IMR-90 (cell line): ENCODE measurements around the gene BTG2. TPM values are rescaled to one million over a fixed set of nuclear protein-coding genes. Genes with fewer than 3 reads are reported as not detected.

ENCODE experiments used
- ATAC-seq: fragments of 200-7000 bp; cut with Tn5 transposase; 2 replicates; pipeline ENCODE4 v1.9.1; 2020; ENCODE audit warnings: low read depth, mild to moderate bottlenecking, moderate library complexity
- BruUV-seq: library from RNA; stranded (reverse); fragments of 400-500 nt; replicated peaks from 2 replicates; lab custom pipeline; 2021; lab: Mats Ljungman, UMichigan
- CTCF ChIA-PET: fragments of 300-600 bp; formaldehyde crosslinking; extraction: SDS; loops from one replicate; lab custom pipeline; 2021; ENCODE audit warnings: antibody characterized with exemption; lab: Yijun Ruan, JAX
- POLR2A ChIA-PET: fragments of 300-600 bp; sonication (Branson Sonifier 250); formaldehyde crosslinking; loops from one replicate; lab custom pipeline; 2022; ENCODE audit warnings: antibody characterized with exemption; ENCODE audit not compliant: unreplicated experiment; lab: Charles Lee
- DNase-seq: peaks from one replicate; pipeline ENCODE4 v3.0.0; 2013
- H2AFZ ChIP-seq: replicated peaks from 2 replicates; pipeline ENCODE3; 2013; ENCODE audit warnings: low read length, mild to moderate bottlenecking; ENCODE audit not compliant: poor library complexity
- H2AK5ac ChIP-seq: 2 replicates; pipeline ENCODE4 v1.6.1; 2013; ENCODE audit warnings: low read depth, low read length, inconsistent platforms
- H2AK9ac ChIP-seq: replicated peaks from 2 replicates; pipeline ENCODE3; 2013; ENCODE audit warnings: mild to moderate bottlenecking, low read depth, low read length, moderate library complexity; ENCODE audit not compliant: poor library complexity
- H2BK120ac ChIP-seq: 2 replicates; pipeline ENCODE4 v1.6.1; 2013; ENCODE audit warnings: low read depth, low read length, inconsistent platforms
- H2BK15ac ChIP-seq: 3 replicates; pipeline ENCODE4 v1.6.1; 2013; ENCODE audit warnings: low read depth, low read length, inconsistent platforms
- H2BK20ac ChIP-seq: 2 replicates; pipeline ENCODE4 v1.6.1; 2013; ENCODE audit warnings: low read depth, mild to moderate bottlenecking, inconsistent platforms, low read length, moderate library complexity
- H2BK5ac ChIP-seq: 2 replicates; pipeline ENCODE4 v1.6.1; 2013; ENCODE audit warnings: mild to moderate bottlenecking, low read depth, low read length, inconsistent platforms; ENCODE audit not compliant: poor library complexity, severe bottlenecking
- H3K14ac ChIP-seq: replicated peaks from 2 replicates; pipeline ENCODE4 v1.6.1; 2013; ENCODE audit warnings: low read depth, low read length, inconsistent platforms
- H3K18ac ChIP-seq: 2 replicates; pipeline ENCODE4 v1.6.1; 2013; ENCODE audit warnings: low read depth, low read length, control low read depth
- H3K23ac ChIP-seq: 2 replicates; pipeline ENCODE4 v1.6.1; 2013; ENCODE audit warnings: low read depth, low read length, inconsistent platforms
- H3K27ac ChIP-seq: 2 replicates; pipeline ENCODE4 v1.5.1; 2013; ENCODE audit warnings: mild to moderate bottlenecking, control low read depth, low read length; ENCODE audit not compliant: insufficient read depth
- H3K27me3 ChIP-seq: 2 replicates; pipeline ENCODE4 v1.6.1; 2013; ENCODE audit warnings: low read length; ENCODE audit not compliant: control insufficient read depth, insufficient read depth
- H3K36me3 ChIP-seq: 2 replicates; pipeline ENCODE4 v1.6.1; 2013; ENCODE audit warnings: low read length, mixed read lengths; ENCODE audit not compliant: control insufficient read depth, insufficient read depth
- H3K4ac ChIP-seq: 2 replicates; pipeline ENCODE4 v1.6.1; 2013; ENCODE audit warnings: low read depth, low read length, inconsistent platforms
- H3K4me1 ChIP-seq: 2 replicates; pipeline ENCODE4 v1.6.1; 2013; ENCODE audit warnings: low read length, mixed read lengths; ENCODE audit not compliant: control insufficient read depth, insufficient read depth
- H3K4me2 ChIP-seq: 2 replicates; pipeline ENCODE4 v1.6.1; 2013; ENCODE audit warnings: low read depth, mild to moderate bottlenecking, control low read depth, low read length, moderate library complexity
- H3K4me3 ChIP-seq: 2 replicates; pipeline ENCODE4 v1.5.1; 2013; ENCODE audit warnings: low read depth, mild to moderate bottlenecking, control low read depth, low read length, moderate library complexity; ENCODE audit not compliant: insufficient read depth
- H3K56ac ChIP-seq: 2 replicates; pipeline ENCODE4 v1.6.1; 2013; ENCODE audit warnings: low read length, inconsistent platforms; ENCODE audit not compliant: insufficient read depth; ENCODE audit errors: extremely low read depth
- H3K79me1 ChIP-seq, 2 experiments: 2 replicates each; pipeline ENCODE4 v1.6.1; 2013; ENCODE audit warnings: low read length in 2 of 2, inconsistent platforms in 1 of 2, low read depth in 1 of 2
- H3K9ac ChIP-seq: 2 replicates; pipeline ENCODE4 v1.6.1; 2013; ENCODE audit warnings: low read depth, low read length, control low read depth
- H3K9me1 ChIP-seq: 2 replicates; pipeline ENCODE4 v1.6.1; 2013; ENCODE audit warnings: low read length, inconsistent platforms; ENCODE audit not compliant: insufficient read depth
- H3K9me3 ChIP-seq: 2 replicates; pipeline ENCODE4 v1.6.1; 2013; ENCODE audit warnings: low read length; ENCODE audit not compliant: control insufficient read depth, insufficient read depth
- H4K20me1 ChIP-seq: 2 replicates; pipeline ENCODE4 v1.6.1; 2013; ENCODE audit warnings: low read length, inconsistent platforms; ENCODE audit not compliant: insufficient read depth
- H4K5ac ChIP-seq: 2 replicates; pipeline ENCODE4 v1.6.1; 2013; ENCODE audit warnings: mild to moderate bottlenecking, low read depth, low read length, control low read depth
- H4K8ac ChIP-seq, 2 experiments: 2 replicates each; pipeline ENCODE4 v1.6.1; 2013; ENCODE audit warnings: low read depth in 2 of 2, low read length in 2 of 2, control low read depth in 1 of 2, inconsistent platforms in 1 of 2
- H4K91ac ChIP-seq: 2 replicates; pipeline ENCODE4 v1.6.1; 2013; ENCODE audit warnings: low read depth, low read length, inconsistent platforms; ENCODE audit not compliant: insufficient read depth
- BHLHE40 ChIP-seq: fragments of 150-350 bp; IDR thresholded peaks from 2 replicates; pipeline ENCODE4 v1.6.1; 2016; ENCODE audit warnings: mild to moderate bottlenecking, low read depth, low read length
- CEBPB ChIP-seq: IDR thresholded peaks from 2 replicates; pipeline ENCODE4 v1.6.1; 2012; ENCODE audit warnings: low read depth, low read length, improper control_type of control experiment
- CHD1 ChIP-seq: IDR thresholded peaks from 2 replicates; pipeline ENCODE4 v1.6.1; 2012; ENCODE audit warnings: low read depth, low read length, improper control_type of control experiment
- MAFK ChIP-seq: IDR thresholded peaks from 2 replicates; pipeline ENCODE4 v1.6.1; 2012; ENCODE audit warnings: low read depth, low read length, improper control_type of control experiment
- MAZ ChIP-seq: IDR thresholded peaks from 2 replicates; pipeline ENCODE4 v1.6.1; 2012; ENCODE audit warnings: low read depth, mild to moderate bottlenecking, low read length, improper control_type of control experiment, moderate library complexity, borderline replicate concordance
- NFE2L2 ChIP-seq: fragments of 150-350 bp; IDR thresholded peaks from 2 replicates; pipeline ENCODE4 v1.6.1; 2016; ENCODE audit warnings: low read depth, mild to moderate bottlenecking, low read length
- RFX5 ChIP-seq: IDR thresholded peaks from 2 replicates; pipeline ENCODE4 v1.8.0; 2012; ENCODE audit warnings: low read depth, mild to moderate bottlenecking, low read length, moderate library complexity
- SMC3 ChIP-seq: fragments of 150-350 bp; IDR thresholded peaks from 2 replicates; pipeline ENCODE4 v1.6.1; 2016; ENCODE audit warnings: low read depth, mild to moderate bottlenecking, antibody characterized with exemption, low read length, moderate library complexity
- WGBS, 2 experiments: methylation state at CpG; one replicate each; pipeline versions ENCODE4 v1.1.5 to v1.1.7; 2013; ENCODE audit warnings: missing lambda C conversion rate in 2 of 2; ENCODE audit not compliant: insufficient read length in 1 of 2; ENCODE audit errors: extremely low coverage in 2 of 2; 5-methylcytosine and 5-hydroxymethylcytosine counted together
- dilution Hi-C: fragments of 300-500 bp; cut with HindIII; formaldehyde crosslinking; loops from one replicate; pipeline ENCODE4 v1.14.3; 2018; ENCODE audit warnings: low sequenced_read_pairs; ENCODE audit not compliant: unreplicated experiment
- in situ Hi-C: fragments of 300-500 bp; cut with MboI; formaldehyde crosslinking; loops from 3 replicates; pipeline ENCODE4 v1.14.3; 2019; ENCODE audit warnings: low sequenced_read_pairs, inconsistent platforms, mixed read lengths
- intact Hi-C: fragments of 100-400 bp; cut with micrococcal nuclease; formaldehyde crosslinking; loops from 2 replicates; pipeline ENCODE4 v1.10.0; 2022
- polyA plus RNA-seq, 3 experiments: library from polyadenylated mRNA; depleted of rRNA; stranded (reverse); fragments of >200 nt; gene quantifications; 2 replicates each; pipeline ENCODE4 v1.2.3, GENCODE V29; 2012; ENCODE audit warnings: low replicate concordance in 1 of 3
- total RNA-seq: library from RNA; depleted of rRNA; stranded (reverse); fragments of >200 nt; gene quantifications from 2 replicates; pipeline ENCODE4 v1.2.3, GENCODE V29; 2012
- TF ChIP-seq, protein P1 (sequence below): fragments of 150-350 bp; IDR thresholded peaks from 2 replicates; pipeline ENCODE4 v1.6.1; 2017; ENCODE audit warnings: mild to moderate bottlenecking, antibody characterized with exemption, low read length, low read depth

The BTG2 gene
- total and polyA plus RNA-seq, 2 of the 4 experiments (the other 2 are of a cell fraction): 8.4 to 18.8 TPM

DNA sequence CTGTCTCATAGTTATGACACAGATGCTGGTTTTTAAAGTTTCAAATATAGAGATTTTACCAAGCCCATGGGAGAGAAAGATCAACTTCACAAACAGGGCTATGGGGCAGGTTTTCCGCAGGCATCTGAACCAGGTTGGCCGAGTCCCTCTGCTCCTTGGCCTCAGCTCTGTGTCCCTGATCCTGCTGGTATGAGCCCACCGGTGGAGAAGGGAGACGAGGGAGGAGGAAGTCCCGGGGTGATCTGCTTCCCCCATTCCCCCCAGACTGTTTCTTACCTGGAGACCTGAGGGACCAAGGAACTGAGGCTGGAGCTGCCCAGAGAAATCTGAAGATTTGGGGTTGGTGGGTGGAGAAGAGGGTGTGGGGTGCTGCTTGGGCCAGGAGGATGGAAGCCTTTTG is 28.9 kb upstream of the BTG2 start:
- DNase-seq (no peak), ATAC-seq (no peak)
- Histone ChIP-seq H3K4me3 (no peak overlapping the region), H2BK5ac (no peak overlapping the region), H3K9me1 (no peaks in the 10 kb centered on the region; the same call in 1 of the 2 replicates), H2AFZ (no peak overlapping the region), H3K4me2 (no peak overlapping the region), H3K23ac (no peak overlapping the region), H2BK15ac (no peak overlapping the region), H3K36me3 (no peaks in the 10 kb centered on the region), H3K4me1 (peaks cover 12% of the 10 kb centered on the region; the same call in 1 of the 2 replicates), H3K9ac (no peak overlapping the region), H4K20me1 (no peaks in the 10 kb centered on the region), H4K91ac (no peak overlapping the region), H3K56ac (no peak overlapping the region), H3K18ac (no peak overlapping the region), H3K9me3 (no peaks in the 10 kb centered on the region), H2AK9ac (no peak overlapping the region), H3K27ac (no peak overlapping the region), H2AK5ac (no peak overlapping the region), H4K5ac (no peak overlapping the region), H2BK20ac (no peak overlapping the region), H3K27me3 (no peaks in the 10 kb centered on the region; the same call in 1 of the 2 replicates), H3K79me1 (no peaks in the 10 kb centered on the region), H3K14ac (no peak overlapping the region), H3K4ac (no peak overlapping the region), H2BK120ac (no peak overlapping the region), H4K8ac (no peak overlapping the region)
- POLR2A ChIA-PET: interaction anchor here (0.7 kb wide), 1 partner anchor 1141 kb away, joined by 3 read pairs; no protein-coding TSS in a partner anchor
- CTCF ChIA-PET: no interaction called here
- dilution Hi-C loops: no loop called here
- in situ Hi-C loops: loop anchor here (10.0 kb wide), 1 partner anchor 168 kb away; no protein-coding TSS in a partner anchor
- no peak for TF ChIP-seq MAFK
- no peak for TF ChIP-seq BHLHE40
- no peak for TF ChIP-seq RFX5
- no peak for TF ChIP-seq NFE2L2
- no peak for TF ChIP-seq CHD1
- no peak for TF ChIP-seq SMC3
- TF ChIP-seq, protein P1, sequence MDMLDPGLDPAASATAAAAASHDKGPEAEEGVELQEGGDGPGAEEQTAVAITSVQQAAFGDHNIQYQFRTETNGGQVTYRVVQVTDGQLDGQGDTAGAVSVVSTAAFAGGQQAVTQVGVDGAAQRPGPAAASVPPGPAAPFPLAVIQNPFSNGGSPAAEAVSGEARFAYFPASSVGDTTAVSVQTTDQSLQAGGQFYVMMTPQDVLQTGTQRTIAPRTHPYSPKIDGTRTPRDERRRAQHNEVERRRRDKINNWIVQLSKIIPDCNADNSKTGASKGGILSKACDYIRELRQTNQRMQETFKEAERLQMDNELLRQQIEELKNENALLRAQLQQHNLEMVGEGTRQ: no peak
- no peak for TF ChIP-seq CEBPB
- TF ChIP-seq MAZ: no peak
- BruUV-seq: no TSS peak
- WGBS, 2 experiments: no CpG with 5 or more reads among the region's 5 CpGs
- intact Hi-C loops: no loop called here
